Stomach smooth muscle (tissue), 2 donors: ENCODE results near the gene ZNF444.
"Not testable (repeated sequence)": the region's sequence is repeated elsewhere in the genome, so short reads cannot be mapped to it uniquely, and the experiment has no call there.

ENCODE experiments used
- H3K27ac ChIP-seq: one replicate; pipeline ENCODE4 v1.7.0; 2013; ENCODE audit warnings: mild to moderate bottlenecking, low read length, inconsistent platforms
- H3K27me3 ChIP-seq, 2 donors: one replicate each; pipeline ENCODE4 v1.7.0; 2013; ENCODE audit warnings: low read length in 2 of 2; ENCODE audit not compliant: insufficient read depth in 2 of 2, control insufficient read depth in 1 of 2
- H3K36me3 ChIP-seq, 2 donors: one replicate each; pipeline ENCODE4 v1.7.0; 2013; ENCODE audit warnings: low read length in 2 of 2; ENCODE audit not compliant: control insufficient read depth in 2 of 2, insufficient read depth in 2 of 2
- H3K4me1 ChIP-seq: one replicate; pipeline ENCODE4 v1.7.0; 2013; ENCODE audit warnings: low read length; ENCODE audit not compliant: control insufficient read depth, insufficient read depth
- H3K4me3 ChIP-seq, 2 donors: one replicate each; pipeline ENCODE4 v1.7.0; 2013; ENCODE audit warnings: low read length in 2 of 2
- H3K9ac ChIP-seq, 2 donors: one replicate each; pipeline ENCODE4 v1.7.0; 2013; ENCODE audit warnings: low read length in 2 of 2, mild to moderate bottlenecking in 1 of 2
- H3K9me3 ChIP-seq, 2 donors: one replicate each; pipeline ENCODE4 v1.7.0; 2013; ENCODE audit warnings: low read length in 2 of 2; ENCODE audit not compliant: control insufficient read depth in 2 of 2
- donor health status: healthy.
- donor health status: Pancreatic carcinoma.

The ZNF444 gene

DNA sequence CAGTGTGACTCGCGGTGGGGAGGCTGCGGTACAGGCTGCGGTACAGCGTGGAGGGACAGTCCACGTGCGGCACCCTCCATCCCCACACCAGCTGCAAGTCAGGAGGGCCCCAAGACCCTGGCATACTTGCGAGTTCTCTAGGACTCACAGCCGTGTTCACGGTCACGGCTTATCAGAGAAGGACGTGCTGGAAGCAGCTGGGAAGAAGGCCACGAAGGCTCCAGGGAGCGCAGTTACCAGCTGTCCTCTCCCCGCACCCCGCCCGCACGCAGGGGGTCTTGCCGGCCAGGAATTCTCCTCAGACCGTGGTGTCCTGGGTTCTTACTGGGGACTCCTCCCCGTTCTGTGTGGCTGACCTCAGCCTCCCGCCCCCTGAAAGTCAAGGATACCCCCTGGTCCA is 6.2 kb downstream of the ZNF444 start:
- no peaks in the 10 kb centered on the region for H3K27me3 ChIP-seq
- H3K9ac ChIP-seq = no peak overlapping the region
- H3K4me1 ChIP-seq = peaks cover 6% of the 10 kb centered on the region
- peaks cover 0 to 19% of the 10 kb centered on the region in 2 donors for H3K36me3 ChIP-seq
- no peak overlapping the region for H3K27ac ChIP-seq
- H3K9me3 ChIP-seq = no peaks in the 10 kb centered on the region
- H3K4me3 ChIP-seq = no peak overlapping the region

DNA sequence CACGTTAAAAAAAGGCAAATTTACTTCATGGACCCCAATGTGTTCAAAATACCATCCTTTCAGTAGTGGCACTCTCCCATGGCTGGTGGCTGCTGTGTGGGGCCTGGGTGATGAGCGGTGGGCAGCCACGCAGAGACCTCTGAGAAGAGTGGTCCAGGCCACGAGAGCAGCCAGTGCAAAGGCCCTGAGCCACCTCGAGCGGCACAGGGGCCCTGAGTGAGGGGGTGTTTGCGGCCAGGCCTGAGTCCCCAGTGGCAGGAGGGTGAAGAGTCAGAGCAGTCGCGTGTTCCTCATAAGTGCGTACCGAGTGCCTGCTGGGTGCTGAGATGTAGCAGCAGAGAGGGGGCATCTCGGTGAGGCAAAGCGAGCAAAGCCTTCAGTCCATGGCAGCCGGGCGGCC is 7.0 kb downstream of the ZNF444 start:
- H3K9ac ChIP-seq = no peak overlapping the region
- H3K27ac ChIP-seq = no peak overlapping the region
- no peak overlapping the region for H3K4me3 ChIP-seq
- peaks cover 0 to 19% of the 10 kb centered on the region in 2 donors for H3K36me3 ChIP-seq
- no peaks in the 10 kb centered on the region for H3K9me3 ChIP-seq
- no peaks in the 10 kb centered on the region for H3K27me3 ChIP-seq
- peaks cover 5% of the 10 kb centered on the region for H3K4me1 ChIP-seq

DNA sequence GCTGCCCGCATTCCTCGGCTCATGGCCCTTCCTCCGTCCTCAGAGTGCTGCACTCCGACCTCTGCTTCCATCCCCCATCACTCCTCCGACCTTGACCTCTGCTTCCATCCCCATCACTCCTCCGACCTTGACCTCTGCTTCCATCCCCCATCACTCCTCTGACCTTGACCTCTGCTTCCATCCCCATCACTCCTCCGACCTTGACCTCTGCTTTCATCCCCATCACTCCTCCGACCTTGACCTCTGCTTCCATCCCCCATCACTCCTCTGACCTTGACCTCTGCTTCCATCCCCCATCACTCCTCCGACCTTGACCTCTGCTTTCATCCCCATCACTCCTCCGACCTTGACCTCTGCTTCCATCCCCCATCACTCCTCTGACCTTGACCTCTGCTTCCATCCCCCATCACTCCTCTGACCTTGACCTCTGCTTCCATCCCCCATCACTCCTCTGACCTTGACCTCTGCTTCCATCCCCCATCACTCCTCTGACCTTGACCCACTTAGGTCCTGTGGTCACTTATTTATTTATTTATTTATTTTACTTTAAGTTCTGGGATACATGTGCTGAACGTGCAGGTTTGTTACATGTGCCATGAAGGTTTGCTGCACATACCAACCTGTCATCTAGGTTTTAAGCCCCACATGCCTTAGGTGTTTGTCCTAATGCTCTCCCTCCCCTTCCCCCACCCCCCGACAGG is 8.0 kb downstream of the ZNF444 start:
- H3K4me1 ChIP-seq, H3K9me3 ChIP-seq, H3K27me3 ChIP-seq, H3K27ac ChIP-seq, H3K4me3 ChIP-seq, H3K9ac ChIP-seq: not testable (repeated sequence)
- peaks cover 0 to 19% of the 10 kb centered on the region in 2 donors for H3K36me3 ChIP-seq

DNA sequence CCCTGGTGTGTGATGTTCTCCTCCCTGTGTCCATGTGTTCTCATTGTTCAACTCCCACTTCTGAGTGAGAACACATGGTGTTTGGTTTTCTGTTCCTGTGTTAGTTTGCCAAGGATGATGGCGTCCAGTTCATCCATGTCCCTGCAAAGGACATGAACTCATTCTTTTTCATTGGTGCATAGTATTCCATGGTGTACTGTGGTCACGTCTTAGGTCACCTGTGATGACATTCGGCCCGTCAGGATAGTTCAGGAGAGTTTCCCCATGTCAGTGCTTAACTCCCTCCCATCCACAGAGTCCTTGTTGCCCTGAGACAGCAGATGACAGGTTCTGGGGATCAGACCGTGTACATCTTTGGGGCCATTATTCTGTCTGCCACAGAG is 8.6 kb downstream of the ZNF444 start:
- Histone ChIP-seq H3K4me3 (no peak overlapping the region), H3K4me1 (peaks cover 2% of the 10 kb centered on the region), H3K9me3 (no peaks in the 10 kb centered on the region), H3K27me3 (no peaks in the 10 kb centered on the region), H3K9ac (no peak overlapping the region), H3K36me3 (peaks cover 0 to 21% of the 10 kb centered on the region in 2 donors), H3K27ac (no peak overlapping the region)

DNA sequence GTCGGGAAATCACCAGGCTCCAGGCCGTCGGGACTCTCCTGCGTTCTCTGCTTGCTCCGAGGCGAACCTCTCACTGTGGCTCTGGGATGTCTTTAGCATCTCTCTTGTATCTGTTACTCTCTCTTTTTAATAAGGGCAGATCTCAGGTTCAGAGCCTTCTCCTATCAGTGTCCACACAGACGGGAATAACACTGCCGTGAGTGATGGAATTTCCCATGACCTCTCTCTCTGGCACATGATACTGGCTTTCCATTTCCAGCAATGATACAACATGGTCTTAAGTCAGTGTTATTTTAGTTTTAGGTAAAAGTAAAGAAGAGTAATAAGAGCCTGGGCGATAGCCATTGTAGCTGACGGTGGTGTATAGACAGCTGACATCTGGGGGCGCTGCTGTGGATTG is 9.3 kb downstream of the ZNF444 start:
- Histone ChIP-seq H3K9ac (no peak overlapping the region), H3K36me3 (peaks cover 0 to 27% of the 10 kb centered on the region in 2 donors), H3K9me3 (no peaks in the 10 kb centered on the region), H3K4me1 (peaks cover 2% of the 10 kb centered on the region), H3K27me3 (no peaks in the 10 kb centered on the region), H3K27ac (no peak overlapping the region), H3K4me3 (no peak overlapping the region)

DNA sequence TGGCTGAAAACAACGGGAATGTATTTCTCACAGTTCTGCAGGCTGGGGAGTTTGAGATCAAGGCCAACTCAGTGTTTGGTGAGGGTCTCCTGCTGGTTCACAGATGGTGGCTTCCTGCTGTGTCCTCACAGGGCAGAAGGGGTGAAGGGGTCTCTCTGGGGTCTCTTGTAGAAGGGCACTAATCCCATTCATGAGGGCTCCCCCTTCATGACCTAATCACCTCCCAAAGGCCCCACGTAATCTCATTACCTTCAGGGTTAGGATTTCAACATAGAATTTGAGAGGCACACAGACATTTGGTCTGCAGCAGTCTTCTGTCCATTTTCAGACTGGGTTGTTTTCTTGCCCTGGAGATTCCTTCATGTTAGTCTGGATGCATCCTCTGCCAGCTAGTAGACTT is 11.6 kb downstream of the ZNF444 start:
- Histone ChIP-seq H3K36me3 (peaks cover 5 to 32% of the 10 kb centered on the region in 2 donors), H3K27me3 (no peaks in the 10 kb centered on the region), H3K9me3 (no peaks in the 10 kb centered on the region), H3K9ac (no peak overlapping the region), H3K27ac (no peak overlapping the region), H3K4me3 (no peak overlapping the region), H3K4me1 (peaks cover 2% of the 10 kb centered on the region)

DNA sequence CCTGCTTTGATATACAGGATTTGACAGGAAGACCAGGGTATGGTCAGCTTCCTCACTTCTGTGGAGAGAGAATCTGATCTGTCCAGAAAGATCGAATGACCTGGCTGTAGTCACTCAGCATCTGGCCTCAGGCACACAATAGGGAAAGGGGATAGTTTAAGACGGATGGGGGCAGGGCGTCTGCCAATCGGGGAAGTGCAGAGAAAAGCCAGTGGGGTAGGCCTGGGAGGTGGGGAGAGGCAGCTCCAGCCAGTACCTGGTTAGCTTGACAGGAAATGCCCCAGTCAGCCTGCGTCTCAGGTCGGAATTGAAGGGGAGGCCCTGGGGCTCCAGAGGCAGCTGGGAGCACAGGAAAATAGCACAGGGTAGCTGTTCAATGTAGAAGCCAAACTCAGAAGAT is 12.4 kb downstream of the ZNF444 start:
- no peaks in the 10 kb centered on the region for H3K9me3 ChIP-seq
- no peak overlapping the region for H3K27ac ChIP-seq
- peaks cover 5 to 28% of the 10 kb centered on the region in 2 donors for H3K36me3 ChIP-seq
- H3K4me3 ChIP-seq = no peak overlapping the region
- no peaks in the 10 kb centered on the region for H3K27me3 ChIP-seq
- peaks cover 2% of the 10 kb centered on the region for H3K4me1 ChIP-seq
- no peak overlapping the region for H3K9ac ChIP-seq

- Histone ChIP-seq H3K4me1 (peaks cover 2% of the 10 kb centered on the region), H3K27ac (no peak overlapping the region), H3K9me3 (no peaks in the 10 kb centered on the region), H3K4me3 (no peak overlapping the region), H3K9ac (no peak overlapping the region), H3K27me3 (no peaks in the 10 kb centered on the region), H3K36me3 (peaks cover 13 to 30% of the 10 kb centered on the region in 2 donors)
Observed at GRCh38 chr19:56155124-56155687, 14.1 kb downstream of the ZNF444 start.

GRCh38 chr19:56156768-56157167 is 15.7 kb downstream of the ZNF444 start:
- peaks cover 13 to 30% of the 10 kb centered on the region in 2 donors for H3K36me3 ChIP-seq
- no peak overlapping the region for H3K27ac ChIP-seq
- H3K4me3 ChIP-seq = no peak overlapping the region
- no peaks in the 10 kb centered on the region for H3K9me3 ChIP-seq
- H3K4me1 ChIP-seq = peaks cover 2% of the 10 kb centered on the region
- H3K27me3 ChIP-seq = no peaks in the 10 kb centered on the region
- no peak overlapping the region for H3K9ac ChIP-seq

DNA sequence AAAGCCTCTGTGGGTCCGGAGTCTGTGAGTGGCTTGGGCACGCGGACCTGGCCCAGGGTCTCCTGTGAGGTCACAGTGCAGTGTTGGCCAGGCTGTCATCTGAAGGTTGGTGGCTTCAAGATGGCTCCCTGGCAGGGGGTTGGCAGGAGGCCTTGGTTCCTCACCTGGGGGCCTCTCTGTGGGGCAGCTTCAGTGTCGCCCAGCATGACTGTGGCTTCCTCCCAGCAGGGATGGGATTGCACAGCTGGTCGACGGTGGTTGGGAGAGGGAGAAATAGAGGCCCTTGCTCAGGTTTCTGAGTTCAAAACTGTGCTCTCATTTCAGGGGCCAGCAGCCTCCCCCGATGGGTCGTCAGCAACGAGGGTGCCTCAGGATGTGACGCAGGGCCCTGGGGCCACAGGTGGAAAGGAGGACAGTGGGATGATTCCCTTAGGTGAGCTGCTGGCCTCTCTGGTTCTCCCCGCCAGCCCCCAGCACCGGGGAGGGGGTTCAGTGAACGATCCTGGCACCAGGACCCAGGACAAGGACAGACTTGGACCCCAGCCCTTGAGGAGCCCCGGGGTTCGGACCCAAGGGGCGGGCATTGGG is 17.2 kb downstream of the ZNF444 start:
- Histone ChIP-seq H3K27ac (no peak overlapping the region), H3K4me3 (no peak overlapping the region), H3K9ac (no peak overlapping the region), H3K27me3 (no peaks in the 10 kb centered on the region), H3K36me3 (peaks cover 13 to 31% of the 10 kb centered on the region in 2 donors), H3K4me1 (no peaks in the 10 kb centered on the region), H3K9me3 (no peaks in the 10 kb centered on the region)

DNA sequence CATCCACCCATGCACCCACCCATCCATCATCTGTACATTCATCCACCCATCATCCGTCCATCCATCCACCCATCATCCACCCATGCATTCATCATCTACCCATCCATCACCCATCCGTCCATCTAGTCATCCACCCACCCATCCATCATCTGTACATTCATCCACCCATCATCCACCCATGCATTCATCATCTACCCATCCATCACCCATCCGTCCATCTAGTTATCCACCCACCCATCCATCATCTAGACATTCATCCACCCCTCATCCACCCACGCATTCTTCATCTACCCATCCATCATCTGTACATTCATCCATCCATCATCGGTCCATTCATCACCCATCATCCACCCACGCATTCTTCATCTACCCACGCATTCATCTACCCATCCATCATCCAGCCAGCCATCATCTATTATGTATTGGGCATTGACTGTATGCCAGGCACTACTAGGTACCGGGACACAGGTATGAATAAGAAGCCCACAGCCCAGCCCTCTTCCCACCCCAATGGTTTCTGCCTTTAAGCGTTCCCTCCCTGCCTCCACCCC is 18.0 kb downstream of the ZNF444 start:
- Histone ChIP-seq H3K9ac (no peak overlapping the region), H3K27ac (no peak overlapping the region), H3K4me3 (no peak overlapping the region), H3K4me1 (no peaks in the 10 kb centered on the region), H3K27me3 (no peaks in the 10 kb centered on the region), H3K36me3 (peaks cover 13 to 31% of the 10 kb centered on the region in 2 donors), H3K9me3 (no peaks in the 10 kb centered on the region)
